Right renal cortex interstitium (tissue), 3 donors: ENCODE data around the gene PTGDS. TPM values are rescaled to one million over a fixed set of nuclear protein-coding genes. Genes with fewer than 3 reads are reported as not detected.

Experiments
- polyA plus RNA-seq, 3 donors: library from polyadenylated mRNA; unstranded; fragments of 120-200 nt; gene quantifications; one replicate each; pipeline ENCODE4 v1.2.1, GENCODE V29; 2013; ENCODE audit not compliant: insufficient read length in 3 of 3

PTGDS gene
- polyA plus RNA-seq, 3 donors, result 20.9 to 29.3 (median 25.4) TPM

Other genes with a start within 250 kb of the PTGDS start
- gene LCN10, start 234.6 kb upstream of the PTGDS start, polyA plus RNA-seq, result 1 to 10 TPM in 2 of 3 donors, under 1 TPM in 1; 0.93 to 2.3 (median 1.2) TPM
- gene LCN6, start 229.0 kb upstream of the PTGDS start, polyA plus RNA-seq, result not detected
- gene LCN8, start 219.3 kb upstream of the PTGDS start, polyA plus RNA-seq, result under 1 TPM; 0.11 to 0.17 (median 0.16) TPM
- gene LCN15, start 213.0 kb upstream of the PTGDS start, polyA plus RNA-seq, result under 1 TPM in 1 of 3 donors, not detected in 2; 0.04 TPM
- 10 to 100 TPM; 63.2 to 77.7 (median 67.1) TPM for gene TMEM141, start 186.2 kb upstream of the PTGDS start, polyA plus RNA-seq
- 1 to 10 TPM; 2.5 to 3.4 (median 2.9) TPM for gene CCDC183, start 181.2 kb upstream of the PTGDS start, polyA plus RNA-seq
- 10 to 100 TPM; 58.6 to 61.1 (median 59.7) TPM for gene RABL6, start 169.6 kb upstream of the PTGDS start, polyA plus RNA-seq
- gene AJM1, start 135.0 kb upstream of the PTGDS start, polyA plus RNA-seq, result under 1 TPM; 0.54 to 0.80 (median 0.64) TPM
- 10 to 100 TPM; 59.9 to 76.5 (median 65.2) TPM for gene PHPT1, start 128.1 kb upstream of the PTGDS start, polyA plus RNA-seq
- gene MAMDC4, start 125.2 kb upstream of the PTGDS start, polyA plus RNA-seq, result 1 to 10 TPM; 3.1 to 4.6 (median 4.3) TPM
- gene EDF1, start 111.2 kb upstream of the PTGDS start, polyA plus RNA-seq, result 100 to 1,000 TPM; 349 to 395 (median 374) TPM
- 10 to 100 TPM; 10.1 to 14.0 (median 10.1) TPM for gene TRAF2, start 91.0 kb upstream of the PTGDS start, polyA plus RNA-seq
- gene FBXW5, start 32.8 kb upstream of the PTGDS start, polyA plus RNA-seq, result 10 to 100 TPM; 32.5 to 43.5 (median 38.4) TPM
- gene C8G, start 32.3 kb upstream of the PTGDS start, polyA plus RNA-seq, result under 1 TPM; 0.28 to 0.58 (median 0.46) TPM
- gene LCN12, start 25.2 kb upstream of the PTGDS start, polyA plus RNA-seq, result 10 to 100 TPM; 13.1 to 18.8 (median 15.9) TPM
- under 1 TPM; 0.03 to 0.23 (median 0.12) TPM for gene LCNL1, start 5.5 kb downstream of the PTGDS start, polyA plus RNA-seq
- gene PAXX, start 14.9 kb downstream of the PTGDS start, polyA plus RNA-seq, result 10 to 100 TPM; 22.3 to 27.0 (median 24.4) TPM
- gene CLIC3, start 19.1 kb downstream of the PTGDS start, polyA plus RNA-seq, result under 1 TPM in 2 of 3 donors, not detected in 1; 0.36 to 0.38 TPM
- 10 to 100 TPM; 42.0 to 49.0 (median 46.3) TPM for gene ABCA2, start 50.7 kb downstream of the PTGDS start, polyA plus RNA-seq
- under 1 TPM in 1 of 3 donors, not detected in 2; 0.06 TPM for gene FUT7, start 54.6 kb downstream of the PTGDS start, polyA plus RNA-seq
- 10 to 100 TPM; 16.3 to 20.1 (median 18.7) TPM for gene NPDC1, start 68.7 kb downstream of the PTGDS start, polyA plus RNA-seq
- 1 to 10 TPM; 2.9 to 3.9 (median 3.3) TPM for gene ENTPD2, start 76.6 kb downstream of the PTGDS start, polyA plus RNA-seq
- gene SAPCD2, start 93.1 kb downstream of the PTGDS start, polyA plus RNA-seq, result 1 to 10 TPM; 5.4 to 6.2 (median 5.9) TPM
- gene UAP1L1, start 100.0 kb downstream of the PTGDS start, polyA plus RNA-seq, result 1 to 10 TPM; 3.5 to 5.4 (median 3.8) TPM
- 10 to 100 TPM; 43.6 to 48.3 (median 47.0) TPM for gene MAN1B1, start 109.5 kb downstream of the PTGDS start, polyA plus RNA-seq
- gene DPP7, start 137.2 kb downstream of the PTGDS start, polyA plus RNA-seq, result 10 to 100 TPM; 11.8 to 19.8 (median 11.9) TPM
- not detected for gene GRIN1, start 161.7 kb downstream of the PTGDS start, polyA plus RNA-seq
- gene LRRC26, start 192.5 kb downstream of the PTGDS start, polyA plus RNA-seq, result not detected
- gene TMEM210, start 194.6 kb downstream of the PTGDS start, polyA plus RNA-seq, result not detected
- 10 to 100 TPM; 29.1 to 34.5 (median 31.9) TPM for gene ANAPC2, start 211.1 kb downstream of the PTGDS start, polyA plus RNA-seq
- gene SSNA1, start 211.2 kb downstream of the PTGDS start, polyA plus RNA-seq, result 10 to 100 TPM; 41.4 to 52.2 (median 43.2) TPM
- gene TPRN, start 223.2 kb downstream of the PTGDS start, polyA plus RNA-seq, result 10 to 100 TPM; 12.8 to 15.5 (median 13.2) TPM
- gene TMEM203, start 228.1 kb downstream of the PTGDS start, polyA plus RNA-seq, result 10 to 100 TPM; 39.7 to 44.3 (median 42.6) TPM
- 1 to 10 TPM; 7.6 to 8.2 (median 8.2) TPM for gene NDOR1, start 228.2 kb downstream of the PTGDS start, polyA plus RNA-seq
- 1 to 10 TPM; 5.1 to 7.2 (median 5.2) TPM for gene RNF208, start 244.7 kb downstream of the PTGDS start, polyA plus RNA-seq
- 1 to 10 TPM; 3.1 to 6.6 (median 5.6) TPM for gene CYSRT1, start 247.7 kb downstream of the PTGDS start, polyA plus RNA-seq
- 1 to 10 TPM; 3.0 to 8.0 (median 4.6) TPM for gene RNF224, start 250.0 kb downstream of the PTGDS start, polyA plus RNA-seq